HCT116 (cell line): ENCODE results near the gene ATP8A1.
A peak's percentile ranks its signal among the peaks of the same experiment; 100 is the strongest.

Experiments
- CEBPB ChIP-seq: IDR thresholded peaks from 2 replicates; pipeline ENCODE4 v1.6.1; 2012; ENCODE audit warnings: low read depth
- EGR1 ChIP-seq: IDR thresholded peaks from 2 replicates; pipeline ENCODE4 v1.6.1; 2012; ENCODE audit warnings: low read depth
- EZH2 ChIP-seq: fragments of 200-600 bp; sonication (generic); IDR thresholded peaks from 2 replicates; pipeline ENCODE4 v1.6.1; 2017; ENCODE audit warnings: antibody characterized with exemption, mixed run types
- EZH2phosphoT487 ChIP-seq: fragments of 200-600 bp; IDR thresholded peaks from 2 replicates; pipeline ENCODE4 v1.6.1; 2018; ENCODE audit warnings: antibody characterized with exemption, borderline replicate concordance
- JUND ChIP-seq: IDR thresholded peaks from 2 replicates; pipeline ENCODE4 v1.6.1; 2012
- POLR2A ChIP-seq: IDR thresholded peaks from 2 replicates; pipeline ENCODE4 v1.7.0; 2011; ENCODE audit warnings: borderline replicate concordance; ENCODE audit not compliant: insufficient read depth, insufficient read length; ENCODE audit errors: extremely low read depth
- POLR2AphosphoS5 ChIP-seq: IDR thresholded peaks from 2 replicates; pipeline ENCODE4 v1.6.1; 2011; ENCODE audit warnings: mild to moderate bottlenecking, low read depth, low read length, moderate library complexity
- SP1 ChIP-seq: IDR thresholded peaks from 2 replicates; pipeline ENCODE4 v1.6.1; 2012; ENCODE audit warnings: low read depth
- TCF7L2 ChIP-seq: IDR thresholded peaks from 2 replicates; pipeline ENCODE4 v1.7.0; 2011; ENCODE audit warnings: borderline replicate concordance, inconsistent platforms; ENCODE audit not compliant: insufficient read depth, insufficient read length; ENCODE audit errors: extremely low read depth
- YY1 ChIP-seq: IDR thresholded peaks from 2 replicates; pipeline ENCODE4 v1.6.1; 2011; ENCODE audit warnings: low read length, low read depth, moderate library complexity, mild to moderate bottlenecking; ENCODE audit not compliant: insufficient replicate concordance; ENCODE audit errors: extremely low read depth
- ZFX ChIP-seq: fragments of 450-650 bp; IDR thresholded peaks from 2 replicates; pipeline ENCODE4 v1.6.1; 2017
- TF ChIP-seq, protein P1 (sequence below), 3 experiments: fragments of 200-600 bp in 1 of 3; sonication (generic) in 1 of 3; IDR thresholded peaks in 2 of 3; conservative IDR thresholded peaks in 1 of 3; 2 replicates each; pipeline ENCODE4 v1.5.1; 2012 to 2017; ENCODE audit warnings: low read depth in 2 of 3, low read length in 2 of 3, antibody characterized with exemption in 1 of 3, borderline replicate concordance in 1 of 3, control low read depth in 1 of 3, mild to moderate bottlenecking in 1 of 3, mixed read lengths in 1 of 3, mixed run types in 1 of 3, moderate library complexity in 1 of 3; ENCODE audit not compliant: insufficient read depth in 1 of 3
- TF ChIP-seq, protein P2 (sequence below): IDR thresholded peaks from 2 replicates; pipeline ENCODE4 v1.6.1; 2011; ENCODE audit warnings: mild to moderate bottlenecking, low read length, moderate library complexity; ENCODE audit not compliant: insufficient replicate concordance; ENCODE audit errors: extremely low read depth

DNA sequence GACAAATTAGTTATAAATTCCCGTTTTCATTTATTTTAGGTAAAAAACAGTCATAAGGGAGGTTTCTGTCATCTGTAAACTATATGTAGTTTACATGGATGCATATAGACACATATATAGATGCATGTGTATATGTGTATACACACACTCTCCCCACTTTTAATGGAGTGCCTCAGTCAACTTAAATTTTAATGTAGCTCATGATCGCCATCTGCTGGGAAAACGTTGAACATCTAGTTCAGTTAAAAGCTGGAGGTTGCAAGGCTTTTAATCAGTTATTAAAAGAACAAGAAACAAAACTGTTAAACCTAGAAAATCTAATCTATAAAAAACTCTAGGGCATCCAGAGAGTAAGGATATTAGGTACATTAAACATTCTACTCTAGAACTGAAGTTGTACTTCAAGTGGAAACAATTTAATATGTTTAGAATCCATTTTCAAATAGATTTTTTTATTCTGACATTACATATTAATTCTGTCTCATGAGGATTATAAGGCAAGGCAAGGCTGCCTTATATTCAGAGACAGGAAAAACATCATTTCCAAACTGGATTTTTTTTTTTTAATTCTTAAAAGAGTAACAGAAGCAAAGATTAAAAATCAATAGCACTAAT lies 137.0 kb downstream of the ATP8A1 start:
- no peak for TF ChIP-seq YY1
- TF ChIP-seq, protein P1, sequence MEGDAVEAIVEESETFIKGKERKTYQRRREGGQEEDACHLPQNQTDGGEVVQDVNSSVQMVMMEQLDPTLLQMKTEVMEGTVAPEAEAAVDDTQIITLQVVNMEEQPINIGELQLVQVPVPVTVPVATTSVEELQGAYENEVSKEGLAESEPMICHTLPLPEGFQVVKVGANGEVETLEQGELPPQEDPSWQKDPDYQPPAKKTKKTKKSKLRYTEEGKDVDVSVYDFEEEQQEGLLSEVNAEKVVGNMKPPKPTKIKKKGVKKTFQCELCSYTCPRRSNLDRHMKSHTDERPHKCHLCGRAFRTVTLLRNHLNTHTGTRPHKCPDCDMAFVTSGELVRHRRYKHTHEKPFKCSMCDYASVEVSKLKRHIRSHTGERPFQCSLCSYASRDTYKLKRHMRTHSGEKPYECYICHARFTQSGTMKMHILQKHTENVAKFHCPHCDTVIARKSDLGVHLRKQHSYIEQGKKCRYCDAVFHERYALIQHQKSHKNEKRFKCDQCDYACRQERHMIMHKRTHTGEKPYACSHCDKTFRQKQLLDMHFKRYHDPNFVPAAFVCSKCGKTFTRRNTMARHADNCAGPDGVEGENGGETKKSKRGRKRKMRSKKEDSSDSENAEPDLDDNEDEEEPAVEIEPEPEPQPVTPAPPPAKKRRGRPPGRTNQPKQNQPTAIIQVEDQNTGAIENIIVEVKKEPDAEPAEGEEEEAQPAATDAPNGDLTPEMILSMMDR (IDR thresholded peaks at IDR 0.05 in 2 of 3, conservative IDR thresholded peaks at IDR 0.05 in 1 of 3; ENCODE audit: borderline replicate concordance in 1 of 3, insufficient read depth in 1 of 3, low read depth in 2 of 3, low read length in 2 of 3) = peak; percentile 39 to 67 (median 64); a peak in 5 of 6 replicates
- TF ChIP-seq ZFX = no peak
- TF ChIP-seq TCF7L2 = no peak
- TF ChIP-seq POLR2A = no peak
- TF ChIP-seq EZH2phosphoT487 = no peak
- no peak for TF ChIP-seq POLR2AphosphoS5
- TF ChIP-seq EGR1 = no peak
- no peak for TF ChIP-seq SP1
- TF ChIP-seq, protein P2, sequence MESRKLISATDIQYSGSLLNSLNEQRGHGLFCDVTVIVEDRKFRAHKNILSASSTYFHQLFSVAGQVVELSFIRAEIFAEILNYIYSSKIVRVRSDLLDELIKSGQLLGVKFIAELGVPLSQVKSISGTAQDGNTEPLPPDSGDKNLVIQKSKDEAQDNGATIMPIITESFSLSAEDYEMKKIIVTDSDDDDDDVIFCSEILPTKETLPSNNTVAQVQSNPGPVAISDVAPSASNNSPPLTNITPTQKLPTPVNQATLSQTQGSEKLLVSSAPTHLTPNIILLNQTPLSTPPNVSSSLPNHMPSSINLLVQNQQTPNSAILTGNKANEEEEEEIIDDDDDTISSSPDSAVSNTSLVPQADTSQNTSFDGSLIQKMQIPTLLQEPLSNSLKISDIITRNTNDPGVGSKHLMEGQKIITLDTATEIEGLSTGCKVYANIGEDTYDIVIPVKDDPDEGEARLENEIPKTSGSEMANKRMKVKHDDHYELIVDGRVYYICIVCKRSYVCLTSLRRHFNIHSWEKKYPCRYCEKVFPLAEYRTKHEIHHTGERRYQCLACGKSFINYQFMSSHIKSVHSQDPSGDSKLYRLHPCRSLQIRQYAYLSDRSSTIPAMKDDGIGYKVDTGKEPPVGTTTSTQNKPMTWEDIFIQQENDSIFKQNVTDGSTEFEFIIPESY = no peak
- TF ChIP-seq CEBPB = no peak
- no peak for TF ChIP-seq JUND
- TF ChIP-seq EZH2 = no peak
